GM23338 (cell line): Measurements from ENCODE around the gene CBLC. TPM values are rescaled to one million over a fixed set of nuclear protein-coding genes. Genes with fewer than 3 reads are reported as not detected.
A peak's percentile ranks its signal among the peaks of the same experiment; 100 is the strongest.

Experiments used
- ATAC-seq: fragments of 200-7000 bp; cut with Tn5 transposase; 3 replicates; pipeline ENCODE4 v1.9.1; 2020
- DNase-seq: peaks from one replicate; pipeline ENCODE4 v3.0.0-alpha.2; 2015; ENCODE audit warnings: low spot score
- H2AFZ ChIP-seq: fragments of 200-600 bp; sonication (generic); 2 replicates; pipeline ENCODE4 v1.8.0; 2016; ENCODE audit warnings: antibody characterized with exemption, mild to moderate bottlenecking, moderate library complexity
- H3F3A ChIP-seq: fragments of 200-600 bp; sonication (generic); replicated peaks from 2 replicates; pipeline ENCODE4 v1.8.0; 2017; ENCODE audit warnings: antibody characterized with exemption, mixed run types, low read depth
- H3K27ac ChIP-seq: fragments of 200-600 bp; sonication (generic); 2 replicates; pipeline ENCODE4 v1.6.1; 2016; ENCODE audit warnings: low read depth
- H3K27me3 ChIP-seq: fragments of 200-600 bp; sonication (generic); 2 replicates; pipeline ENCODE4 v1.8.0; 2016; ENCODE audit warnings: mild to moderate bottlenecking, mixed run types, moderate library complexity; ENCODE audit not compliant: insufficient read depth
- H3K36me3 ChIP-seq: fragments of 200-600 bp; sonication (generic); 2 replicates; pipeline ENCODE4 v1.8.0; 2016; ENCODE audit warnings: mild to moderate bottlenecking; ENCODE audit not compliant: insufficient read depth
- H3K4me1 ChIP-seq: fragments of 200-600 bp; sonication (generic); 2 replicates; pipeline ENCODE4 v1.8.0; 2016; ENCODE audit warnings: mild to moderate bottlenecking, moderate library complexity; ENCODE audit not compliant: insufficient read depth
- H3K4me2 ChIP-seq: fragments of 200-600 bp; sonication (generic); 2 replicates; pipeline ENCODE4 v1.7.1; 2017; ENCODE audit warnings: mixed run types
- H3K4me3 ChIP-seq: fragments of 200-600 bp; sonication (generic); 2 replicates; pipeline ENCODE4 v1.6.1; 2016; ENCODE audit warnings: mixed run types
- H3K79me2 ChIP-seq: fragments of 200-600 bp; sonication (generic); replicated peaks from 2 replicates; pipeline ENCODE4 v1.8.0; 2017; ENCODE audit warnings: mild to moderate bottlenecking; ENCODE audit not compliant: insufficient read depth
- H3K9me2 ChIP-seq: fragments of 200-600 bp; sonication (generic); 2 replicates; pipeline ENCODE4 v1.8.0; 2017; ENCODE audit not compliant: insufficient read depth
- H4K20me1 ChIP-seq: fragments of 200-600 bp; sonication (generic); replicated peaks from 2 replicates; pipeline ENCODE4 v1.8.0; 2017; ENCODE audit warnings: mild to moderate bottlenecking; ENCODE audit not compliant: insufficient read depth
- H3K27ac Mint-ChIP-seq: 2 replicates; pipeline ENCODE4 v1.8.0; 2020; ENCODE audit warnings: inconsistent platforms, mild to moderate bottlenecking, moderate library complexity, mixed read lengths
- H3K27me3 Mint-ChIP-seq: 3 replicates; pipeline ENCODE4 v1.8.0; 2022; ENCODE audit warnings: low read depth, mild to moderate bottlenecking, moderate library complexity, mixed read lengths, inconsistent platforms; ENCODE audit not compliant: insufficient read depth, poor library complexity
- H3K36me3 Mint-ChIP-seq: 3 replicates; pipeline ENCODE4 v1.8.0; 2021; ENCODE audit warnings: low read depth, mild to moderate bottlenecking, inconsistent platforms, moderate library complexity, mixed read lengths
- H3K4me1 Mint-ChIP-seq: 3 replicates; pipeline ENCODE4 v1.8.0; 2020; ENCODE audit warnings: mild to moderate bottlenecking, inconsistent platforms, mixed read lengths
- H3K4me3 Mint-ChIP-seq: 3 replicates; pipeline ENCODE4 v1.8.0; 2021; ENCODE audit warnings: moderate library complexity, mild to moderate bottlenecking, inconsistent platforms, mixed read lengths
- H3K9me3 Mint-ChIP-seq: 3 replicates; pipeline ENCODE4 v1.8.0; 2020; ENCODE audit warnings: moderate library complexity, mild to moderate bottlenecking, inconsistent platforms, mixed read lengths
- CREB1 ChIP-seq: fragments of 250-450 bp; sonication (Bioruptor Pico); IDR thresholded peaks from 2 replicates; pipeline ENCODE4 v1.5.0; 2020; ENCODE audit warnings: low read depth, mild to moderate bottlenecking, moderate library complexity
- EZH2phosphoT487 ChIP-seq: fragments of 200-600 bp; sonication (generic); IDR thresholded peaks from one replicate; pipeline ENCODE4 v1.8.1; 2018; ENCODE audit warnings: antibody characterized with exemption; ENCODE audit not compliant: unreplicated experiment
- JUNB ChIP-seq: IDR thresholded peaks from one replicate; pipeline ENCODE4 v1.6.1; 2016; ENCODE audit warnings: antibody characterized with exemption; ENCODE audit not compliant: unreplicated experiment
- NANOG ChIP-seq: IDR thresholded peaks from 2 replicates; pipeline ENCODE4 v1.6.1; 2016; ENCODE audit warnings: antibody characterized with exemption, borderline replicate concordance
- POLR2AphosphoS5 ChIP-seq: IDR thresholded peaks from 2 replicates; pipeline ENCODE4 v1.6.1; 2016; ENCODE audit warnings: antibody characterized with exemption, low read depth
- STAT1 ChIP-seq: IDR thresholded peaks from one replicate; pipeline ENCODE4 v1.6.1; 2016; ENCODE audit warnings: antibody characterized with exemption; ENCODE audit not compliant: unreplicated experiment
- ZNF114 ChIP-seq: fragments of 250-450 bp; sonication (Bioruptor Pico); IDR thresholded peaks from 2 replicates; pipeline ENCODE4 v1.5.0; 2020; ENCODE audit warnings: mild to moderate bottlenecking, moderate library complexity
- ZNF331 ChIP-seq: fragments of 250-450 bp; sonication (Bioruptor Pico); IDR thresholded peaks from 2 replicates; pipeline ENCODE4 v1.5.0; 2020; ENCODE audit warnings: low read depth, mild to moderate bottlenecking, moderate library complexity
- polyA plus RNA-seq: library from polyadenylated mRNA; unstranded; fragments of >200 nt; fragmentation: Nextera tagmentation; extraction: Ambion mirVana; gene quantifications from 2 replicates; pipeline ENCODE4 v1.2.1, GENCODE V29; 2016
- total RNA-seq: library from RNA; depleted of rRNA; stranded (reverse); fragments of >200 nt; shearing (Covaris generic); gene quantifications from 2 replicates; pipeline ENCODE4 v1.2.3, GENCODE V29; 2014
- TF ChIP-seq, protein P1 (sequence below): IDR thresholded peaks from one replicate; pipeline ENCODE4 v1.6.1; 2018; ENCODE audit warnings: antibody characterized with exemption; ENCODE audit not compliant: unreplicated experiment
- TF ChIP-seq, protein P2 (sequence below): IDR thresholded peaks from 2 replicates; pipeline ENCODE4 v1.6.1; 2016; ENCODE audit warnings: antibody characterized with exemption

Gene CBLC
- total and polyA plus RNA-seq, 2 experiments from 2014 or later, result 14.5 to 29.3 TPM

DNA sequence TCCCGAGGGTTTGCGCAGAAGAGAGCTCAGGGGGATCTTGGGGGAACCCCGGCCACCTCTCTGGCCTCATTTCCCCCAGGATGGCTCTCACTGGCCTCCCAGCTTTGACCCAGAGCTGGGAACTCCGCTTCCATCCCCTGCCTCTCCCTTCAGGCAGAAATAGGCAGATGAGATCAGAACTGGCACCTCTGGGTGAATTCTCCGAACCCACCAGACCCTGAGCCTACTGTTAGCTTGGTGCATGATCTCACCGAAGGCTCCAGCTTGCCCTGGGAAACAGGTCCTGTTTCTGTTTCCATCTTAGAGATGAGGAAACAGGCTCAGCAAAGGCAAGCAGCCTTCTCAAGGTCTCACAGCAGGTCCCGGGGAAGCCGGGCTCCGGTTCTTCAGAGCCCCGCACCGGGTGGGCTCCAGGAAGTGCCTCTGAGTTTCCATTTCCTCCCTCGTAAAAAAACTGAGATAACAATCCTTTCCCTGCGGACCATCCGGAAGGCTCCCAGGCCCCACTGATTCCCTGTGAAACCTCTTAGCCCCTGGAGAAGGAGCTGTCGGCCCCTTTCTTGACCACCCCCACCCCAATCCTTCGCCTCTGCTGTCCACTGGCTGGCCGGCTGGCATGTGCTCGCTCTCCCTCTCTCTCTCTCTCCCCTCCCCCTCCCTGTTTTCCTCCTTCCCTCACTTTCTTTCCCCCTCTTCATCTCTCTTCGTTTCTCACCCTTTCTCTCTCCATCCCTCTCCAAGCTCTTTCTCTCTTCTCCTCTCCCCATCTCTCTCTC is 70.5 kb downstream of the CBLC start:
- 0 out of 3 replicates have a peak, but pooled peaks have one; percentile 0 for ATAC-seq
- peak overlapping the region; percentile 96 for H3K4me3 Mint-ChIP-seq
- Histone ChIP-seq H4K20me1 (peaks cover 31% of the 10 kb centered on the region), H3K27ac (peak overlapping the region; percentile 100), H3K4me1 (peaks cover 25% of the 10 kb centered on the region), H3K79me2 (peaks cover 70% of the 10 kb centered on the region), H3K36me3 (no peaks in the 10 kb centered on the region), H3K4me2 (peak overlapping the region; percentile 100), H2AFZ (no peak overlapping the region), H3F3A (peaks cover 25% of the 10 kb centered on the region), H3K4me3 (peak overlapping the region; percentile 99), H3K27me3 (peaks cover 7% of the 10 kb centered on the region; the same call in 1 of the 2 replicates), H3K9me2 (no peaks in the 10 kb centered on the region)
- peaks cover 41% of the 10 kb centered on the region for H3K27me3 Mint-ChIP-seq
- peak overlapping the region; percentile 92 for H3K27ac Mint-ChIP-seq
- H3K4me1 Mint-ChIP-seq, result peaks cover 30% of the 10 kb centered on the region
- H3K9me3 Mint-ChIP-seq, result peaks cover 3% of the 10 kb centered on the region; the same call in 2 of the 3 replicates
- TF ChIP-seq, protein P1, sequence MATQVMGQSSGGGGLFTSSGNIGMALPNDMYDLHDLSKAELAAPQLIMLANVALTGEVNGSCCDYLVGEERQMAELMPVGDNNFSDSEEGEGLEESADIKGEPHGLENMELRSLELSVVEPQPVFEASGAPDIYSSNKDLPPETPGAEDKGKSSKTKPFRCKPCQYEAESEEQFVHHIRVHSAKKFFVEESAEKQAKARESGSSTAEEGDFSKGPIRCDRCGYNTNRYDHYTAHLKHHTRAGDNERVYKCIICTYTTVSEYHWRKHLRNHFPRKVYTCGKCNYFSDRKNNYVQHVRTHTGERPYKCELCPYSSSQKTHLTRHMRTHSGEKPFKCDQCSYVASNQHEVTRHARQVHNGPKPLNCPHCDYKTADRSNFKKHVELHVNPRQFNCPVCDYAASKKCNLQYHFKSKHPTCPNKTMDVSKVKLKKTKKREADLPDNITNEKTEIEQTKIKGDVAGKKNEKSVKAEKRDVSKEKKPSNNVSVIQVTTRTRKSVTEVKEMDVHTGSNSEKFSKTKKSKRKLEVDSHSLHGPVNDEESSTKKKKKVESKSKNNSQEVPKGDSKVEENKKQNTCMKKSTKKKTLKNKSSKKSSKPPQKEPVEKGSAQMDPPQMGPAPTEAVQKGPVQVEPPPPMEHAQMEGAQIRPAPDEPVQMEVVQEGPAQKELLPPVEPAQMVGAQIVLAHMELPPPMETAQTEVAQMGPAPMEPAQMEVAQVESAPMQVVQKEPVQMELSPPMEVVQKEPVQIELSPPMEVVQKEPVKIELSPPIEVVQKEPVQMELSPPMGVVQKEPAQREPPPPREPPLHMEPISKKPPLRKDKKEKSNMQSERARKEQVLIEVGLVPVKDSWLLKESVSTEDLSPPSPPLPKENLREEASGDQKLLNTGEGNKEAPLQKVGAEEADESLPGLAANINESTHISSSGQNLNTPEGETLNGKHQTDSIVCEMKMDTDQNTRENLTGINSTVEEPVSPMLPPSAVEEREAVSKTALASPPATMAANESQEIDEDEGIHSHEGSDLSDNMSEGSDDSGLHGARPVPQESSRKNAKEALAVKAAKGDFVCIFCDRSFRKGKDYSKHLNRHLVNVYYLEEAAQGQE, result no peak
- no peak for TF ChIP-seq JUNB
- TF ChIP-seq POLR2AphosphoS5, result no peak
- TF ChIP-seq ZNF114 (CRISPR knock-in tag), result no peak
- no peak for TF ChIP-seq CREB1 (CRISPR knock-in tag)
- no peak for TF ChIP-seq NANOG
- H3K36me3 Mint-ChIP-seq, result peaks cover 25% of the 10 kb centered on the region
- peak; percentile 87 for DNase-seq

DNA sequence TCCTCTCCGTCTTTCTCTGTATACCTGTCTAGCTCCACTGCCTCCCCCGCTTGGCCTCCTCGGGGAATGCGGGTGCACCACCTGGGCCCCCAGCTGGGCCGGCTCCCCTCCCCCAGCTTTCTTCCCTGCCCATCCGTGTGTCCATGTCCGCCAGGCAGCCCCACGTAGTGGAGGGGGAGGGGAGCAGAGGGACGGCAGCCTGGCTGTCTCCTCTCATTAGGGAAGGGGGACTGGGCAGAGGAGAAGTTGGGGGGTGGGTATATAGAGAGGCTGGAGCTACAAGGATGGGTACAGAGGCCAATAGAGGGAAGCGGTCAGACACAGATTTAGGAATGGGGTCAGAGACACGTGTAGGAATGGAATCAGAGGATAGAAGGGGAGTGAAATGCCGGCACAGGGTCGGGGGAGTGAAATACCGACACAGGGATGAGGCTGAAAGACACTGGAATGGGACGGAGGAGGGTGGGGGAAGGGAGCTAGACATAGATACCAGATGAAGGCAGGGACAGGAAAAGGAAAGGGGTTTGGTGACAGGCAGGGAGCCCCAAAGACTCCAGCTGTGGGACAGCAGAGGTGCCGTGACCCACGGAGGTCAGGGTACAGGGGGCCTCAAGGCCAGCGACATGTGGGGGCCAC is 71.2 kb downstream of the CBLC start:
- Mint-ChIP-seq H3K4me3 (peak overlapping the region; percentile 96), H3K27ac (peak overlapping the region; percentile 92), H3K27me3 (peaks cover 41% of the 10 kb centered on the region), H3K9me3 (peaks cover 3% of the 10 kb centered on the region; the same call in 2 of the 3 replicates), H3K36me3 (peaks cover 29% of the 10 kb centered on the region), H3K4me1 (peaks cover 30% of the 10 kb centered on the region)
- no peaks in the 10 kb centered on the region for H3K9me2 ChIP-seq
- H3K4me1 ChIP-seq, result peaks cover 25% of the 10 kb centered on the region
- H3K27ac ChIP-seq, result peak overlapping the region; percentile 100; the same call in 1 of the 2 replicates
- H2AFZ ChIP-seq, result no peak overlapping the region
- ATAC-seq (no peak; the same call in 1 of the 3 replicates), DNase-seq (no peak)
- H3F3A ChIP-seq, result peaks cover 29% of the 10 kb centered on the region
- H4K20me1 ChIP-seq, result peaks cover 38% of the 10 kb centered on the region
- H3K4me2 ChIP-seq, result peak overlapping the region; percentile 100
- no peaks in the 10 kb centered on the region for H3K36me3 ChIP-seq
- H3K79me2 ChIP-seq, result peaks cover 77% of the 10 kb centered on the region
- no peaks in the 10 kb centered on the region for H3K27me3 ChIP-seq
- peak overlapping the region; percentile 99 for H3K4me3 ChIP-seq
- no peak; the same call in 1 of the 2 replicates for TF ChIP-seq POLR2AphosphoS5
- no peak for TF ChIP-seq ZNF331 (CRISPR knock-in tag)
- TF ChIP-seq CREB1 (CRISPR knock-in tag), result 0 out of 2 replicates have a peak, but pooled peaks have one; percentile 29
- no peak for TF ChIP-seq NANOG
- TF ChIP-seq, protein P2, sequence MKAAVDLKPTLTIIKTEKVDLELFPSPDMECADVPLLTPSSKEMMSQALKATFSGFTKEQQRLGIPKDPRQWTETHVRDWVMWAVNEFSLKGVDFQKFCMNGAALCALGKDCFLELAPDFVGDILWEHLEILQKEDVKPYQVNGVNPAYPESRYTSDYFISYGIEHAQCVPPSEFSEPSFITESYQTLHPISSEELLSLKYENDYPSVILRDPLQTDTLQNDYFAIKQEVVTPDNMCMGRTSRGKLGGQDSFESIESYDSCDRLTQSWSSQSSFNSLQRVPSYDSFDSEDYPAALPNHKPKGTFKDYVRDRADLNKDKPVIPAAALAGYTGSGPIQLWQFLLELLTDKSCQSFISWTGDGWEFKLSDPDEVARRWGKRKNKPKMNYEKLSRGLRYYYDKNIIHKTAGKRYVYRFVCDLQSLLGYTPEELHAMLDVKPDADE, result no peak
- no peak for TF ChIP-seq EZH2phosphoT487
- no peak for TF ChIP-seq STAT1
